ENCODE results near the gene PGLYRP1. TPM values are rescaled to one million over a fixed set of nuclear protein-coding genes. Genes with fewer than 3 reads are reported as not detected.

PGLYRP1 gene
- total RNA-seq, 4 donors from 2014 or later = not detected

- intact Hi-C loops (cut with DNase I; ENCODE audit: low total_unique reads) (no loop called here), in situ Hi-C loops (cut with MboI; ENCODE audit: low pct_ligation_motif_present in 1 of 4, low pct_unique_long_range_greater_than_20kb in 1 of 4, low sequenced_read_pairs in 3 of 4) (no loop called here)
- peak overlapping the region in 1 of 4 donors; percentile 54 for H3K27ac ChIP-seq
Observed at GRCh38 chr19:46015687-46016425, 7.0 kb downstream of the PGLYRP1 start.

DNA sequence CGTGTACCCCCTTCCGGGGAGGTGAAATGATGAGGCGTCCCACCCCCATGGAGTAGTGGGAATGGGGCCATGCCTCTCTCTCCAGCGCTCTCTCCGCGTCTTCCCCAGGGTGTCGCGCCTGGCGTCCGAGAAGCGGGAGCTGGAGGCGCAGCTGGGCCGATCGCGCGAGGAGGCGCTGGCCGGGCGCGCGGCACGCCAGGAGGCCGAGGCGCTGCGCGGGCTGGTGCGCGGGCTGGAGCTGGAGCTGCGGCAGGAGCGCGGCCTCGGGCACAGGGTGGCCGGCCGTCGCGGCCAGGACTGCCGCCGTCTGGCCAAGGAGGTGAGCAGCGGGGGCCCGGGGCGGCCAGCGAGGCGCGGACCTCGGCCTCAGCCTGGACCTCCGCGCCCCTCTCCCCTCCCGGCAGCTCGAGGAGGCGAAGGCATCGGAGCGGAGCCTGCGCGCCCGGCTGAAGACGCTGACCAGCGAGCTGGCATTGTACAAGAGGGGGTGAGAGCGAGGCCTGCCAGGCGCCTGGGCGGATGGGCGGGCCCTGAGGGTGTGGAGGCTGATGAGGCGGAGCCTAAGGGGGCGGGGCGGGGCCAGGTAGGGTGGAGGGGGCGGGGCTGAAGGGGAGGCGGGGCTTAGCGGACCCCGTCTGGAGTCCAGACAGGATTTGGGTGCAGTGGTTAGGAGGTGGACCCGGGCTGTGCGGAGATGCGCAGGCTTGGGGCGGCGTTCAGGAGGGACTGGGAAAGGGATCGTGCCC lies 7.7 kb downstream of the PGLYRP1 start:
- in situ Hi-C loops (cut with MboI; ENCODE audit: low pct_ligation_motif_present in 1 of 4, low pct_unique_long_range_greater_than_20kb in 1 of 4, low sequenced_read_pairs in 3 of 4) = no loop called here

More at GRCh38 chr19:46015687-46016425, 7.0 kb downstream of the PGLYRP1 start:
- Histone ChIP-seq H3K9me3 (no peaks in the 10 kb centered on the region), H3K27me3 (peaks cover 37% of the 10 kb centered on the region), H3K4me3 (peak overlapping the region; percentile 6 to 70 (median 51)), H3K4me1 (peaks cover 3 to 28% (median 22%) of the 10 kb centered on the region in 4 donors), H3K36me3 (no peaks in the 10 kb centered on the region)
- no peak for DNase-seq
- 6 to 7% methylated on average over 8 to 63 of the region's 63 CpGs for whole genome bisulfite sequencing, 2 donors (ENCODE audit: low coverage in 1 of 2)
- TF ChIP-seq POLR2AphosphoS5 (IDR thresholded peaks at IDR 0.05) = no peak
- TF ChIP-seq EP300 (IDR thresholded peaks at IDR 0.05; ENCODE audit: low read depth) = no peak
- TF ChIP-seq CTCF (IDR thresholded peaks at IDR 0.05) = no peak
- TF ChIP-seq POLR2A (IDR thresholded peaks at IDR 0.05) = no peak

DNA sequence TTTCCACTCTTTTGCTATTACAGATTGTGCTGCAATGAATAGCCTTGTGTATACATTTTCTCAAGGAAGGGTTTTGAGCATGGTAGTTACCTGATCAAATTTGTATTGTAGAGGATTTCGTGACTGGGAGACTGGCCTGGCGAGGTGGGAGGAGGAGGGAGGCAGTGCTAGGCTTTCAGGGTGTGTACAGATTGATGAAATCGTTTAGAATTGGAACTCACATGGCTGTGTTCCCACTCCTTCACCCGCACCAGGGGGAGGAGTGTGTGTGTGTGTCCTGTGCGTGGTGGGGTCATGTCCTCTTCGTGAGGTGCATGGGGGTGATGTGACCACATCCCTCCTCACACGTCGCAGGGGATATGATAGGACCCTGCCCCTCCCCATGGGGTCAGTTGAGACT lies 8.3 kb downstream of the PGLYRP1 start:
- intact Hi-C loops (cut with DNase I; ENCODE audit: low total_unique reads) (no loop called here), in situ Hi-C loops (cut with MboI; ENCODE audit: low pct_ligation_motif_present in 1 of 4, low pct_unique_long_range_greater_than_20kb in 1 of 4, low sequenced_read_pairs in 3 of 4) (no loop called here)
- no peaks in the 10 kb centered on the region for H3K9me3 ChIP-seq
- peak overlapping the region in 1 of 4 donors; percentile 46 for H3K27ac ChIP-seq
- H3K27me3 ChIP-seq = peaks cover 37% of the 10 kb centered on the region
- WGBS, 2 donors (ENCODE audit: low coverage in 1 of 2) = 35% methylated on average over 8 of the region's 8 CpGs; no CpG with 5 or more reads in 1 of the 2 donors
- no peak for TF ChIP-seq EP300 (IDR thresholded peaks at IDR 0.05; ENCODE audit: low read depth)
- no peak for TF ChIP-seq POLR2A (IDR thresholded peaks at IDR 0.05)
- no peak for TF ChIP-seq CTCF (IDR thresholded peaks at IDR 0.05)
- no peak for TF ChIP-seq POLR2AphosphoS5 (IDR thresholded peaks at IDR 0.05)
- no peak for DNase-seq
- peak overlapping the region in 2 of 4 donors; percentile 38 to 70 for H3K4me3 ChIP-seq
- H3K4me1 ChIP-seq = peaks cover 3 to 28% (median 22%) of the 10 kb centered on the region in 4 donors
- no peaks in the 10 kb centered on the region for H3K36me3 ChIP-seq

More for the DNA sequence above, 7.7 kb downstream of the PGLYRP1 start:
- H3K27me3 ChIP-seq = peaks cover 37% of the 10 kb centered on the region
- H3K27ac ChIP-seq = peak overlapping the region in 1 of 4 donors; percentile 46
- H3K4me1 ChIP-seq = peaks cover 3 to 28% (median 22%) of the 10 kb centered on the region in 4 donors
- peak in 2 of 3 donors; percentile 20 to 21 for TF ChIP-seq POLR2AphosphoS5 (IDR thresholded peaks at IDR 0.05)
- TF ChIP-seq CTCF (IDR thresholded peaks at IDR 0.05) = no peak
- peak overlapping the region in 3 of 4 donors; percentile 10 to 70 (median 56) for H3K4me3 ChIP-seq
- H3K36me3 ChIP-seq = no peaks in the 10 kb centered on the region
- 21% methylated on average over 17 of the region's 74 CpGs; no CpG with 5 or more reads in 1 of the 2 donors for WGBS, 2 donors (ENCODE audit: low coverage in 1 of 2)
- intact Hi-C loops (cut with DNase I; ENCODE audit: low total_unique reads) = no loop called here
- DNase-seq = peak; percentile 83
- H3K9me3 ChIP-seq = no peaks in the 10 kb centered on the region

All from transverse colon (tissue), 4 donors.